HepG2 (cell line): ENCODE results near the gene CISD3. TPM values are rescaled to one million over a fixed set of nuclear protein-coding genes. Genes with fewer than 3 reads are reported as not detected.
A peak's percentile ranks its signal among the peaks of the same experiment; 100 is the strongest.

Source experiments
- ATAC-seq: fragments of 200-7000 bp; cut with Tn5 transposase; 3 replicates; pipeline ENCODE4 v1.9.1; 2020; ENCODE audit warnings: mild to moderate bottlenecking, moderate library complexity
- BruUV-seq: library from RNA; stranded (reverse); fragments of 400-500 nt; replicated peaks from 2 replicates; lab custom pipeline; 2021; lab: Mats Ljungman, UMichigan
- CTCF ChIA-PET: fragments of 300-600 bp; formaldehyde crosslinking; extraction: SDS; loops from one replicate; lab custom pipeline; 2021; ENCODE audit warnings: low total read pairs, inconsistent platforms, low intra/inter-chr PET ratio; lab: Yijun Ruan, JAX
- POLR2A ChIA-PET: fragments of 350-600 bp; sonication (Branson Sonifier 250); formaldehyde crosslinking; loops from one replicate; lab custom pipeline; 2020; ENCODE audit warnings: antibody characterized with exemption, inconsistent platforms; lab: Yijun Ruan, JAX
- DNase-seq: peaks from one replicate; pipeline ENCODE4 v3.0.0-alpha.2; 2015; ENCODE audit warnings: low spot score
- FAIRE-seq: peaks from 3 replicates; lab custom pipeline; 2011; peaks lifted over from hg19 to GRCh38; lab: Jason Lieb, UNC
- H2AFZ ChIP-seq: one replicate; pipeline ENCODE4 v1.6.1; 2011; ENCODE audit warnings: low read length, inconsistent platforms
- H3K27ac ChIP-seq: fragments of 300-600 bp; 3 replicates; pipeline ENCODE4 v1.8.0; 2011; ENCODE audit warnings: mixed run types, mild to moderate bottlenecking, mixed read lengths, low read length, inconsistent platforms; ENCODE audit not compliant: insufficient read depth; ENCODE audit errors: extremely low read length
- H3K27me3 ChIP-seq, 2 experiments: fragments of 200-600 bp in 1 of 2; 2 replicates in 1 of 2; 3 replicates in 1 of 2; pipeline versions ENCODE4 v1.6.0 to v1.8.0; 2011; ENCODE audit warnings: low read length in 2 of 2, mild to moderate bottlenecking in 2 of 2, moderate library complexity in 2 of 2, inconsistent platforms in 1 of 2; ENCODE audit not compliant: insufficient read depth in 2 of 2, control insufficient read depth in 1 of 2
- H3K36me3 ChIP-seq, 2 experiments: fragments of 200-600 bp in 1 of 2; replicated peaks in 1 of 2; 2 replicates in 1 of 2; 3 replicates in 1 of 2; pipeline versions ENCODE4 v1.5.1 to v1.8.0; 2011; ENCODE audit warnings: low read length in 2 of 2, inconsistent platforms in 1 of 2; ENCODE audit not compliant: insufficient read depth in 2 of 2, control insufficient read depth in 1 of 2
- H3K4me1 ChIP-seq: 2 replicates; pipeline ENCODE4 v1.5.1; 2012; ENCODE audit warnings: low read length, inconsistent platforms; ENCODE audit not compliant: insufficient read depth
- H3K4me2 ChIP-seq: 2 replicates; pipeline ENCODE4 v1.6.0; 2011; ENCODE audit warnings: low read depth, low read length, inconsistent platforms
- H3K4me3 ChIP-seq, 3 experiments: fragments of 200-600 bp in 1 of 3; sonication (generic), shearing (Covaris generic) in 1 of 3; replicated peaks in 1 of 3; 2 replicates each; pipeline ENCODE4 v1.5.1; 2011 to 2016; ENCODE audit warnings: low read length in 3 of 3, inconsistent platforms in 2 of 3, low read depth in 2 of 3, mild to moderate bottlenecking in 2 of 3, control low read depth in 1 of 3, mixed read lengths in 1 of 3; ENCODE audit not compliant: insufficient read depth in 1 of 3
- H3K79me2 ChIP-seq: one replicate; pipeline ENCODE4 v1.6.1; 2011; ENCODE audit warnings: low read length, inconsistent platforms; ENCODE audit not compliant: insufficient read depth
- H3K9ac ChIP-seq: 2 replicates; pipeline ENCODE4 v1.6.0; 2011; ENCODE audit warnings: mild to moderate bottlenecking, low read depth, low read length, inconsistent platforms; ENCODE audit not compliant: insufficient read depth
- H3K9me3 ChIP-seq: 2 replicates; pipeline ENCODE4 v1.5.1; 2012; ENCODE audit warnings: mild to moderate bottlenecking, low read length
- H4K20me1 ChIP-seq: 2 replicates; pipeline ENCODE4 v1.6.0; 2011; ENCODE audit warnings: inconsistent platforms, mild to moderate bottlenecking, low read length, moderate library complexity; ENCODE audit not compliant: insufficient read depth
- FOXC1 ChIP-seq: sonication (generic); formaldehyde crosslinking; IDR thresholded peaks from 2 replicates; pipeline ENCODE4 v1.8.0; 2022; ENCODE audit warnings: mild to moderate bottlenecking, missing genetic modification reagents, borderline replicate concordance
- GABPB1 ChIP-seq: IDR thresholded peaks from 2 replicates; pipeline ENCODE4 v1.6.1; 2016; ENCODE audit warnings: mild to moderate bottlenecking, missing genetic modification reagents, moderate library complexity, missing compliant biosample characterization
- GTF2F1 ChIP-seq: fragments of 150-350 bp; IDR thresholded peaks from 2 replicates; pipeline ENCODE4 v1.6.1; 2014; ENCODE audit warnings: low read length
- HDAC2 ChIP-seq: sonication (generic); formaldehyde crosslinking; IDR thresholded peaks from 2 replicates; pipeline ENCODE4 v1.4.0; 2020; ENCODE audit warnings: missing genetic modification reagents
- KLF16 ChIP-seq, 2 experiments: sonication (generic) in 1 of 2; formaldehyde crosslinking in 1 of 2; IDR thresholded peaks; 2 replicates each; pipeline versions ENCODE4 v1.6.1 to v1.8.0; 2016 to 2023; ENCODE audit warnings: missing genetic modification reagents in 2 of 2, missing compliant biosample characterization in 1 of 2
- RFXANK ChIP-seq: IDR thresholded peaks from 2 replicates; pipeline ENCODE4 v1.6.1; 2016
- ZBTB33 ChIP-seq: sonication (generic); formaldehyde crosslinking; IDR thresholded peaks from 2 replicates; pipeline ENCODE4 v1.4.0; 2020; ENCODE audit warnings: missing genetic modification reagents
- ZNF143 ChIP-seq: sonication (generic); formaldehyde crosslinking; IDR thresholded peaks from 2 replicates; pipeline ENCODE4 v1.4.0; 2020; ENCODE audit warnings: missing genetic modification reagents
- WGBS: methylation state at CpG from one replicate; pipeline ENCODE4 v1.1.6; 2017; ENCODE audit warnings: low lambda C conversion rate; 5-methylcytosine and 5-hydroxymethylcytosine counted together
- in situ Hi-C: cut with HindIII; loops from 2 replicates; pipeline ENCODE4 v1.10.0; 2017; ENCODE audit warnings: low pct_unique_long_range_greater_than_20kb; ENCODE audit not compliant: extremely low pct_ligation_motif_present
- intact Hi-C: fragments of 100-400 bp; cut with micrococcal nuclease; formaldehyde crosslinking; loops from one replicate; pipeline ENCODE4 v1.10.0; 2022; ENCODE audit not compliant: unreplicated experiment
- polyA plus RNA-seq, 8 experiments: library from polyadenylated mRNA; depleted of rRNA in 3 of 8; stranded (reverse) in 7 of 8; unstranded in 1 of 8; fragments of >200 nt; fragmentation: Illumina TruSeq in 4 of 8; extraction: Trizol in 4 of 8; gene quantifications; 2 replicates each; pipeline versions ENCODE4 v1.2.1 to v1.2.3, GENCODE V29; 2011 to 2016; ENCODE audit warnings: low read depth in 4 of 8, missing spikeins in 1 of 8, mixed read lengths in 1 of 8; ENCODE audit not compliant: insufficient read depth in 1 of 8
- total RNA-seq, 5 experiments: library from RNA; depleted of rRNA; stranded (reverse); fragments of >200 nt; fragmentation: Illumina TruSeq; extraction: Trizol; gene quantifications; 2 replicates each; pipeline ENCODE4 v1.2.3, GENCODE V29; 2016; ENCODE audit warnings: low read depth in 1 of 5

CISD3 gene
- total and polyA plus RNA-seq, 2 of the 13 experiments (the other 11 are each of a cell fraction or from before 2014, with no cell fraction given), result 30.0 to 34.1 TPM

- H2AFZ ChIP-seq, result no peak overlapping the region
- 0 out of 2 replicates have a peak, but pooled peaks cover 5% of the 10 kb centered on the region for H4K20me1 ChIP-seq
- no peak for ATAC-seq
- FAIRE-seq, result no peak
- peaks cover 15 to 25% of the 10 kb centered on the region in 2 experiments for H3K36me3 ChIP-seq
- no peak overlapping the region for H3K4me3 ChIP-seq
- H3K9ac ChIP-seq, result no peak overlapping the region
- no peaks in the 10 kb centered on the region for H3K9me3 ChIP-seq
- no peak for DNase-seq
- WGBS, result 95% methylated on average over 5 of the region's 5 CpGs
- CTCF ChIA-PET, result no interaction called here
- H3K79me2 ChIP-seq, result peaks cover 24% of the 10 kb centered on the region
- H3K27ac ChIP-seq, result no peak overlapping the region
- BruUV-seq, result no TSS peak
- H3K4me1 ChIP-seq, result peaks cover 33% of the 10 kb centered on the region
- H3K27me3 ChIP-seq, result no peaks in the 10 kb centered on the region
- POLR2A ChIA-PET, result interaction anchor here (0.7 to 3.0 kb wide), 8 partner anchors 9 to 126 kb away, joined by 3 to 29 read pairs (median 6); partner anchors contain the start of genes MLLT6 and PSMB3
- no peak overlapping the region for H3K4me2 ChIP-seq
- in situ Hi-C loops, result no loop called here
- no peak for TF ChIP-seq GTF2F1
- TF ChIP-seq ZBTB33 (CRISPR knock-in tag), result 0 out of 2 replicates have a peak, but pooled peaks have one; percentile 1
- TF ChIP-seq FOXC1 (CRISPR knock-in tag), result no peak
- no peak for TF ChIP-seq HDAC2
- no peak for TF ChIP-seq KLF16 (CRISPR knock-in tag; IDR thresholded peaks at IDR 0.05)
- no peak for TF ChIP-seq ZNF143
- no peak for TF ChIP-seq RFXANK (CRISPR knock-in tag)
- no peak for TF ChIP-seq GABPB1 (CRISPR knock-in tag)
- intact Hi-C loops, result no loop called here
Measured at GRCh38 chr17:38727736-38728135, 2.4 kb upstream of the CISD3 start.
